HG03159 (cell line): ENCODE data around the gene RBM11.
A peak's percentile ranks its signal among the peaks of the same experiment; 100 is the strongest.
"Not testable (repeated sequence)": the region's sequence is repeated elsewhere in the genome, so short reads cannot be mapped to it uniquely, and the experiment has no call there.

Experiments used
- ATAC-seq: cut with Tn5 transposase; IDR thresholded peaks from one replicate; pipeline ENCODE4 v1.9.1; 2021; ENCODE audit warnings: mild to moderate bottlenecking, moderate library complexity; ENCODE audit not compliant: unreplicated experiment

RBM11 gene, protein sequence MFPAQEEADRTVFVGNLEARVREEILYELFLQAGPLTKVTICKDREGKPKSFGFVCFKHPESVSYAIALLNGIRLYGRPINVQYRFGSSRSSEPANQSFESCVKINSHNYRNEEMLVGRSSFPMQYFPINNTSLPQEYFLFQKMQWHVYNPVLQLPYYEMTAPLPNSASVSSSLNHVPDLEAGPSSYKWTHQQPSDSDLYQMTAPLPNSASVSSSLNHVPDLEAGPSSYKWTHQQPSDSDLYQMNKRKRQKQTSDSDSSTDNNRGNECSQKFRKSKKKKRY

DNA sequence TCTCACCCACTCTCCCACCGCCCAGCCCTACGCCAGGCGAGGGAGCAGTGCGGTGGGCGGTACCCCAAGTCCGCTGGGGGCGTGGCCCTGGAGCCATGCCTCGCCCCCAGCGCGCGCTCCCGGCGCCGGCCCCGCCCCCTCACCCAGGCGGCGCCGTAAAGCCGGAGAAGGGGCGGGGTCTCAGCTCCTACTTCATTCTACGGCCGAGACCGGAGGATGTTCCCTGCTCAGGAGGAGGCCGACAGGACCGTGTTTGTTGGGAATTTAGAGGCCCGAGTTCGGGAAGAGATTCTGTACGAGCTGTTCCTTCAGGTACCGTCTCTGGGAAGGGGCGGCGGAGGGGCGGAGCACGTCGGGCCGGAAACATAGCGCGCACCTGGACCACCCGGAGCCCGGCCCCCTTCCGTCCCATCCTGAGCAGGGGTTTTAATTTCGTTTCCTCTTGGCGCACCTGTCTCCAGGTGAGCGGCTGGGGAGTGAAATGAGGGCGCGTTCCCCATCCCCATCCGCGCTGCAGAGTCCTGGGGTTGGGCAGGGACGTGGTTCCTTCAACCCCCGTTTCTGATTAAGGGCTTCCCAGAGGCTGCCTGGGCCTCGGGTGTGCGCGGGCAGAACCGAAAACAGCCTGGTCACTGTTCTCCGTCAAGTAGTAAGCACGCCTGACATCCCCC, at the start of gene RBM11:
Gene RBM11, plus strand, starts transcription at position 187 of the 671 bp plus-strand sequence. Its CDS starts 30 bp downstream, at position 217.
- peak; percentile 97 for ATAC-seq

- ATAC-seq = not testable (repeated sequence)
These were observed 49.3 kb upstream of the RBM11 start for GRCh38 chr21:14166463-14167223.

DNA sequence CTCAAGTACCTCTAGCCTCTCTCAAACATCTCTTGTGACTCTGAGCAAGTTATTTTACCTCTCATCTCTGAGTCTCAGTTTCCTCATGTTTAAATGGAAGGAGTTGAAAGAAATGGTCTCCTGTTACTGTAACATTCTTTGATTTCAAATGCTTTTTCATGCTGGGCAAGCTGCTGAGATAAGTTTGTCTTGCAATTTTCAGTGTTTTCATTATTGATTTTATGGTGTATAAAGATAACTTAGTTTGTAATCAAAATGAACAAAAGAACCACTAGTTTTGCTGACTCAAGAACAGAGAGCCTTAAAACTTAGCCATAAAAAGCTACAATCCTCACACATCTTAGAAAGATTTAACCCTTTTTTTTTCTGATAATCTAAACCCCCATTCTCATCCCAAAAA, 9.7 kb upstream of the RBM11 start:
- no peak for ATAC-seq

DNA sequence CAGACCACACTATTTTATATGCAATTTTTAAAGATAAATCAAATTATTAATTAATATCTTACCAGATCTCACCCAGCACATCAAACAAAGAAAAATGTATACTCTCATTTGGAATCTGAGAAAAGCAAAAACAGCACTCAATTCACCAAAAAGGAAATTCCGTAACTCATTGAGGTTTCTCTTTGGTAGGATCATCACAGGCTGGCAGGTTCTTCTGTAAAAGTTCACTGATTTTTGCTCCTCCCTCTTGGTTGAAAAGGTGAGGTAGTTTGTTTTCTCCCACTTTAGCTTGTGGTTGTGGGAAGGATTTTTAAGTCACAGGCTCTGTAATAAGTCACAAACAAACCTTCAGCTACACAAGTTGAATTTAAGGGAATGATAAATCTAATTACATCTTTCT, 5.2 kb upstream of the RBM11 start, which contains the start of gene LIPI:
Gene LIPI, minus strand, starts transcription at position 218 of the 400 bp plus-strand sequence. Its CDS starts 110 bp downstream, at position 108.
- no peak for ATAC-seq

- no peak for ATAC-seq
These were observed 2.8 kb upstream of the RBM11 start for GRCh38 chr21:14213164-14213563.

- ATAC-seq = no peak
These were observed 7.4 kb downstream of the RBM11 start for GRCh38 chr21:14223365-14223764.

DNA sequence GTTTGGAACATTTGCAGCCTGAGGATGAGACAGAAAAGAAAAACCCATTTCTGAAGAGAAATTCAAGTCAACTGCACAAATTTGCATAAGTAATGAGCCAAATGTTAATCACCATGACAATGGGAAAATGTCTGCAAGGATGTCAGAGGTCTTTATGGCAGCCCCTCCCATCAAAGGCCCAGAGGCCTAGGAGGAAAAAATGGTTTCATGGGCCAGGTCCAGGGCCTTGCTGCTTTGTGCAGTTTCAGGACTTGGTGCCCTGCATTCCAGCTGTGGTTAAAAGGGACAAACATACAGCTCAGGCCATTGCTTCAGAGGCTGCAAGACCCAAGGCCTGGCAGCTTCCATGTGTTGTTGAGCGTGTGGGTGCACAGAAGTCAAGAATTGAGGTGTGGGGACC, 13.4 kb downstream of the RBM11 start:
- no peak for ATAC-seq

- ATAC-seq = no peak
These were observed 19.1 kb downstream of the RBM11 start for GRCh38 chr21:14235101-14235500.

- ATAC-seq = no peak
These were observed 20.2 kb downstream of the RBM11 start for GRCh38 chr21:14236180-14236579.

DNA sequence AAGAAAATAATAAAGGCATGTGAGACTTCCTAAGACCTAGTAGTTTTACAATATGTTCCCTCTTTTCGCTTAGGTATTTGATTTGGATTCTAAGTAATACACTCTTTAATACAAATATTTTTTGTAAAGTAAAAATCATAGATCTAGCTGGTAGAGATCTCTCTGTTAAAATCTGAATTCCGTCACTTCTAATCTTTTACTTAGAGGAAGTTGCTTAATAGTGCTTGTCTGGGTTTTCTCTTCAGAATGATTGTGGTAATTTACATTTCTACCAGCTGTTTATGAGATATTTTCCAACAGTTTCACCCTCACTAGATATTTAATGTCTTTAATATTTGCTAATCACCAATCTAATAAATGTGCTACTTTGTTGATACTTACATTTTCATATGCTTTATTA, 23.3 kb downstream of the RBM11 start:
- ATAC-seq = no peak

GRCh38 chr21:14241297-14241696, 25.3 kb downstream of the RBM11 start:
- ATAC-seq = no peak

DNA sequence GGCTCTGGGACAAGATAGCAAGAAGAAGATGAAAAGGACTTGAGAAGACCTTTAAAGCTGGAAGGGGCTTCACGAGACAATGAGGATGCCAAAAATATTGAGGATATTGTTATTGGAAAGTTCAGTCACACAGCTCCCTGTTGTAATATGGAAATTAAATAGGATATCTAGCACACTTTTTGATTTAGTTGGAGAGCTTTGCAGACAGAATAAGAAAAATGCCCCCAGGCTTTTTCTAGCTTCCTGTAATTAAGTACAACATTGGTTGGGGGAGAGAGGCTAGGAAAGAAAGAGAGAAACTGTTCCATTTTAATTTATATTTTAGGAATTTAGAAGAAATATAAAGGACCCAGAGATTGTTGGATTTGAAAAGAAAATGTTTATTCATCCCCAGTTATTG, 27.5 kb downstream of the RBM11 start:
- no peak for ATAC-seq

DNA sequence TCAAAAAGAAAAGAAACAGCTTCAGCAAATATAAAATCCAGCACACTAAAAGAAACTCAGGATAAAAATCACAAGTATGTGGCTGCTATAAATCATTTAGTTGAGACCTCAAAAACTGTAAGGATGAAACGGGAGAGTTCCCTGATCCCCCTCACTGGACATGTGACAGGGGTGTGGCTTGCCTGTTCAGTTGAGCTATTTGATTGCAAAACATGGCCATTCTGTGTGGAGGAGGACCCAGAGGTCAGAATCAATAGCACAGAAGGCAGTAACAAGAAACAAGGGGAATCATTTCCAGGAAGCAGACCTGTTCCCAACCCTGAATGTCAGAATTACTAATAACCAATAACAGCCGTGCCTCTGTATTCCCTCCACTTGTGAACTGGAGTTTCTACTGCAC, 27.9 kb downstream of the RBM11 start:
- no peak for ATAC-seq

GRCh38 chr21:14244911-14245310, 29.0 kb downstream of the RBM11 start:
- no peak for ATAC-seq

- no peak for ATAC-seq
These were observed 29.8 kb downstream of the RBM11 start for GRCh38 chr21:14245711-14246110.

- ATAC-seq = no peak
These were observed 35.4 kb downstream of the RBM11 start for GRCh38 chr21:14251336-14251735.

GRCh38 chr21:14259747-14260146, 43.8 kb downstream of the RBM11 start:
- ATAC-seq = peak; percentile 68

DNA sequence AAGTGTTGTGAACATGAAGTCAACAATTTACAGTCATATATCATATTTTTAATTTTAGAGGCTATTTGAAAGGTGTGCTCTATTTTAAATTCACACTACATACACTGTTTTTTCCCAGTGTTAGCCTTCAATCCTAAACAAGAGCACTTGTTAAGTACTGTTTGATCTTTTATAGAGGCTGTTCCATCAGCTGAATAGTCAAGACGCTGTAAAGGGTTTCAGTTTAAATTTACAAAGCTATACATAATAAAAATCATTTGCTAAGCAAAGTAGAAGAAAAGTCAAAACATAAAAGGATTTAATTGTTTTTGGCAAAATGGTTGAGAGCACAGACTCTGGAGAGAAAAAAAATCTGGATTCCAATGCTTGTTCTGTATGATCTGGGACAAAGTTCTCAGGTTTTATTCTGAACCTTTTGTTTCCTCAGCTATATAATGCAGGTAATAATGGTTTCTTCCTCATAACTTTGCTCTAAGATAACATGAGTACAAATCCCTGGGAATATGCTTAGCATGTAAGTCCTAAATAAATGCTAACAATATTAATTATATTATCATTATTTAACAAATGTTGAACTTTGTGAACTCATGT, 44.3 kb downstream of the RBM11 start:
- no peak for ATAC-seq

- ATAC-seq = no peak
These were observed 46.1 kb downstream of the RBM11 start for GRCh38 chr21:14262039-14262438.

- no peak for ATAC-seq
These were observed 47.9 kb downstream of the RBM11 start for GRCh38 chr21:14263879-14264278.

GRCh38 chr21:14265023-14265422, 49.1 kb downstream of the RBM11 start:
- no peak for ATAC-seq
